NOMO-1 (cell line): ENCODE data around the gene P3H2.
"Not testable (repeated sequence)": the region's sequence is repeated elsewhere in the genome, so short reads cannot be mapped to it uniquely, and the experiment has no call there.

Experiments
- DNase-seq, 2 experiments: peaks; one replicate each; lab custom pipeline; 2025; ENCODE audit not compliant: unreplicated experiment in 2 of 2; lab: John Stamatoyannopoulos, UW

P3H2 gene

GRCh38 chr3:189995129-189995528 lies 125.6 kb downstream of the P3H2 start:
- no peak for DNase-seq

GRCh38 chr3:189990826-189991225 lies 129.9 kb downstream of the P3H2 start:
- no peak for DNase-seq

GRCh38 chr3:189988854-189989253 lies 131.8 kb downstream of the P3H2 start:
- no peak for DNase-seq

GRCh38 chr3:189988322-189988721 lies 132.4 kb downstream of the P3H2 start:
- no peak for DNase-seq

- DNase-seq = no peak
Observed at GRCh38 chr3:189985948-189986347, 134.7 kb downstream of the P3H2 start.

- no peak for DNase-seq
Observed at GRCh38 chr3:189983612-189984011, 137.1 kb downstream of the P3H2 start.

- DNase-seq = no peak
Observed at GRCh38 chr3:189982321-189982945, 138.3 kb downstream of the P3H2 start.

GRCh38 chr3:189981668-189982067 lies 139.0 kb downstream of the P3H2 start:
- no peak for DNase-seq

GRCh38 chr3:189978753-189979152 lies 141.9 kb downstream of the P3H2 start:
- DNase-seq = no peak

GRCh38 chr3:189977174-189977573 lies 143.5 kb downstream of the P3H2 start:
- no peak for DNase-seq

GRCh38 chr3:189975391-189975990 lies 145.2 kb downstream of the P3H2 start:
- no peak for DNase-seq

- DNase-seq = no peak
Observed at GRCh38 chr3:189974359-189974758, 146.3 kb downstream of the P3H2 start.

- DNase-seq = peak; percentile 17 to 69
Observed at GRCh38 chr3:189967254-189967865, 153.3 kb downstream of the P3H2 start.

- no peak for DNase-seq
Observed at GRCh38 chr3:189966843-189967242, 153.9 kb downstream of the P3H2 start.

GRCh38 chr3:189964623-189965332 lies 155.9 kb downstream of the P3H2 start:
- DNase-seq = no peak

- DNase-seq = no peak
Observed at GRCh38 chr3:189962466-189962865, 158.2 kb downstream of the P3H2 start.

GRCh38 chr3:189961522-189962161 lies 159.1 kb downstream of the P3H2 start:
- peak; percentile 49 to 85 for DNase-seq

GRCh38 chr3:189961086-189961485 lies 159.6 kb downstream of the P3H2 start:
- DNase-seq = not testable (repeated sequence)

- no peak for DNase-seq
Observed at GRCh38 chr3:189954733-189955665, 165.7 kb downstream of the P3H2 start.

- no peak for DNase-seq
Observed at GRCh38 chr3:189953551-189953950, 167.1 kb downstream of the P3H2 start.
